HEK293 (cell line): ENCODE measurements around the gene STRN4.

Source experiments
- CTCF ChIA-PET: fragments of 350-600 bp; formaldehyde crosslinking; extraction: SDS; loops from one replicate; lab custom pipeline; 2021; ENCODE audit warnings: antibody characterized with exemption; lab: Yijun Ruan, JAX
- POLR2A ChIA-PET: fragments of 300-600 bp; formaldehyde crosslinking; extraction: SDS; loops from one replicate; lab custom pipeline; 2020; ENCODE audit warnings: antibody characterized with exemption, inconsistent platforms; lab: Yijun Ruan, JAX
- H3K27ac ChIP-seq: fragments of 200-500 bp; sonication (Bioruptor generic); 2 replicates; pipeline ENCODE4 v1.5.1; 2014; ENCODE audit warnings: low read depth, low read length, control low read depth, inconsistent platforms; ENCODE audit errors: extremely low read depth
- H3K36me3 ChIP-seq, 2 experiments: fragments of 200-500 bp in 1 of 2; sonication (Bioruptor generic) in 1 of 2; 1 replicate in 1 of 2; 2 replicates in 1 of 2; pipeline ENCODE4 v1.5.1; 2014 to 2017; ENCODE audit warnings: inconsistent platforms in 2 of 2, low read length in 2 of 2; ENCODE audit not compliant: control insufficient read depth in 2 of 2, insufficient read depth in 1 of 2
- H3K4me1 ChIP-seq: fragments of 200-500 bp; sonication (Bioruptor generic); 2 replicates; pipeline ENCODE4 v1.5.1; 2014; ENCODE audit warnings: mild to moderate bottlenecking, low read length, inconsistent platforms; ENCODE audit not compliant: control insufficient read depth, insufficient read depth
- H3K4me3 ChIP-seq: 2 replicates; pipeline ENCODE4 v1.5.1; 2011; ENCODE audit warnings: low read depth, mild to moderate bottlenecking, control low read depth, low read length, moderate library complexity
- H3K9me3 ChIP-seq: fragments of 200-500 bp; sonication (Bioruptor generic); 2 replicates; pipeline ENCODE4 v1.5.1; 2014; ENCODE audit warnings: low read depth, low read length, inconsistent platforms; ENCODE audit not compliant: control insufficient read depth, insufficient read depth
- BCL11A ChIP-seq: fragments of 450-650 bp; formaldehyde crosslinking; IDR thresholded peaks from 2 replicates; pipeline ENCODE4 v1.5.1; 2016; ENCODE audit warnings: low read depth, missing biosample characterization, missing genetic modification characterization
- EGR2 ChIP-seq: fragments of 450-650 bp; formaldehyde crosslinking; IDR thresholded peaks from 2 replicates; pipeline ENCODE4 v1.5.1; 2016; ENCODE audit warnings: low read depth, missing biosample characterization, missing genetic modification characterization
- HOXA7 ChIP-seq: sonication (generic); formaldehyde crosslinking; IDR thresholded peaks from 2 replicates; pipeline ENCODE4 v1.8.1; 2022; ENCODE audit warnings: missing genetic modification reagents, borderline replicate concordance
- KLF16 ChIP-seq: fragments of 450-650 bp; formaldehyde crosslinking; IDR thresholded peaks from 2 replicates; pipeline ENCODE4 v1.5.1; 2017; ENCODE audit warnings: missing biosample characterization, missing genetic modification characterization
- MZF1 ChIP-seq: fragments of 450-650 bp; formaldehyde crosslinking; IDR thresholded peaks from 2 replicates; pipeline ENCODE4 v1.5.1; 2017; ENCODE audit warnings: missing biosample characterization, missing genetic modification characterization, borderline replicate concordance
- REPIN1 ChIP-seq: fragments of 450-650 bp; formaldehyde crosslinking; IDR thresholded peaks from 2 replicates; pipeline ENCODE4 v1.5.1; 2017; ENCODE audit warnings: missing biosample characterization, missing genetic modification characterization, low read depth
- SCRT1 ChIP-seq: fragments of 450-650 bp; formaldehyde crosslinking; IDR thresholded peaks from 2 replicates; pipeline ENCODE4 v1.5.1; 2016; ENCODE audit warnings: missing biosample characterization, missing genetic modification characterization, borderline replicate concordance
- SP7 ChIP-seq: fragments of 450-650 bp; formaldehyde crosslinking; IDR thresholded peaks from 2 replicates; pipeline ENCODE4 v1.5.1; 2016; ENCODE audit warnings: missing biosample characterization, missing genetic modification characterization
- TRIM28 ChIP-seq: IDR thresholded peaks from 2 replicates; pipeline ENCODE4 v1.6.1; 2011; ENCODE audit warnings: low read length, control low read depth, borderline replicate concordance
- ZEB2 ChIP-seq: fragments of 450-650 bp; formaldehyde crosslinking; IDR thresholded peaks from 2 replicates; pipeline ENCODE4 v1.5.1; 2016; ENCODE audit warnings: missing biosample characterization, missing genetic modification characterization
- ZNF174 ChIP-seq: fragments of 450-650 bp; formaldehyde crosslinking; IDR thresholded peaks from 2 replicates; pipeline ENCODE4 v1.5.0; 2017; ENCODE audit warnings: missing biosample characterization, mild to moderate bottlenecking, missing genetic modification characterization
- ZNF202 ChIP-seq: fragments of 450-650 bp; formaldehyde crosslinking; IDR thresholded peaks from 2 replicates; pipeline ENCODE4 v1.5.1; 2016; ENCODE audit warnings: missing biosample characterization, missing genetic modification characterization, borderline replicate concordance
- ZNF211 ChIP-seq: fragments of 450-650 bp; formaldehyde crosslinking; IDR thresholded peaks from 2 replicates; pipeline ENCODE4 v1.5.1; 2016; ENCODE audit warnings: low read depth, missing biosample characterization, missing genetic modification characterization
- ZNF239 ChIP-seq: fragments of 450-650 bp; formaldehyde crosslinking; IDR thresholded peaks from 2 replicates; pipeline ENCODE4 v1.5.1; 2016; ENCODE audit warnings: missing biosample characterization, missing genetic modification characterization
- ZNF350 ChIP-seq: fragments of 450-650 bp; formaldehyde crosslinking; IDR thresholded peaks from 2 replicates; pipeline ENCODE4 v1.5.0; 2017; ENCODE audit warnings: missing biosample characterization, mild to moderate bottlenecking, missing genetic modification characterization
- ZNF521 ChIP-seq: fragments of 450-650 bp; formaldehyde crosslinking; IDR thresholded peaks from 2 replicates; pipeline ENCODE4 v1.5.1; 2017; ENCODE audit warnings: missing biosample characterization, mild to moderate bottlenecking, missing genetic modification characterization
- ZNF555 ChIP-seq: fragments of 450-650 bp; formaldehyde crosslinking; conservative IDR thresholded peaks from 2 replicates; pipeline ENCODE4 v1.5.1; 2017; ENCODE audit warnings: missing biosample characterization, mild to moderate bottlenecking, missing genetic modification characterization, inconsistent platforms
- ZNF624 ChIP-seq: fragments of 450-650 bp; formaldehyde crosslinking; IDR thresholded peaks from 2 replicates; pipeline ENCODE4 v1.5.1; 2017; ENCODE audit warnings: missing biosample characterization, missing genetic modification characterization
- ZNF768 ChIP-seq: fragments of 450-650 bp; formaldehyde crosslinking; IDR thresholded peaks from 2 replicates; pipeline ENCODE4 v1.5.1; 2018; ENCODE audit warnings: missing biosample characterization, mild to moderate bottlenecking, missing genetic modification characterization
- ZNF843 ChIP-seq: fragments of 450-650 bp; formaldehyde crosslinking; IDR thresholded peaks from 2 replicates; pipeline ENCODE4 v1.5.1; 2016; ENCODE audit warnings: missing biosample characterization, missing genetic modification characterization
- TF ChIP-seq, protein P1 (sequence below): fragments of 450-650 bp; formaldehyde crosslinking; conservative IDR thresholded peaks from 2 replicates; pipeline ENCODE4 v1.5.1; 2016; ENCODE audit warnings: low read depth, missing biosample characterization, missing genetic modification characterization
- TF ChIP-seq, protein P2 (sequence below): fragments of 450-650 bp; formaldehyde crosslinking; IDR thresholded peaks from 2 replicates; pipeline ENCODE4 v1.5.1; 2016; ENCODE audit warnings: missing biosample characterization, missing genetic modification characterization, low read depth
- TF ChIP-seq, protein P3 (sequence below): fragments of 450-650 bp; formaldehyde crosslinking; IDR thresholded peaks from 2 replicates; pipeline ENCODE4 v1.5.1; 2016; ENCODE audit warnings: missing biosample characterization, missing genetic modification characterization
- TF ChIP-seq, protein P4 (sequence below): fragments of 450-650 bp; formaldehyde crosslinking; IDR thresholded peaks from 2 replicates; pipeline ENCODE4 v1.5.1; 2016; ENCODE audit warnings: missing biosample characterization, missing genetic modification characterization
- TF ChIP-seq, protein P5 (sequence below): fragments of 450-650 bp; formaldehyde crosslinking; IDR thresholded peaks from 2 replicates; pipeline ENCODE4 v1.5.1; 2017; ENCODE audit warnings: missing biosample characterization, missing genetic modification characterization

Gene STRN4

DNA sequence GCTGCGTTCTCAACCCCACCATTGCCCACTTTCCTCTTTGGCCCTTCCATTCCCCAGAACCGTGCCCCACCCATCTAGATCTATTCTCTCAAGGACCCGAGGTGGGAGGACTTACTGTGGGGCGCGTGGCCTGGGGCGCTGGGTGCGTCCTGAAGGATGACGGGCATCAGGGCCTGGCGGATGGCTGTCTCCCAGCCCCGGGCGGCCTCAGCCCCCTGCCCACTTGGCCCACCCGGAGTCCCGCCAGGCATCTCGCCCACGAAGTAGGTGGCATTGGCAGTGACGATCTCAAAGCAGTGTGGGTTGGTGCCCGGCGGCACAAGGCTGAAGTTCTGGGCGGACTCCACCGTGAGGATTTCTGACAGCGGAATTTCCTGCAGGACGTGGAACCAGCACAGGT lies 52.5 kb downstream of the STRN4 start:
- Histone ChIP-seq H3K27ac (no peak overlapping the region), H3K9me3 (no peaks in the 10 kb centered on the region), H3K4me1 (no peaks in the 10 kb centered on the region), H3K4me3 (no peak overlapping the region), H3K36me3 (peaks cover 81 to 91% of the 10 kb centered on the region in 2 experiments)
- POLR2A ChIA-PET: no interaction called here
- CTCF ChIA-PET: interaction anchor here (4.0 kb wide), 1 partner anchor 9 kb away, joined by 30 read pairs; no protein-coding TSS in a partner anchor
- TF ChIP-seq HOXA7 (CRISPR knock-in tag) (no peak), SCRT1 (tag by site-specific recombination) (no peak), ZNF239 (tag by site-specific recombination) (no peak), ZNF555 (tag by site-specific recombination) (no peak), SP7 (tag by site-specific recombination) (no peak), ZNF768 (no peak), ZNF843 (tag by site-specific recombination) (no peak), KLF16 (tag by site-specific recombination) (no peak), REPIN1 (tag by site-specific recombination) (no peak), EGR2 (tag by site-specific recombination) (no peak), ZNF211 (tag by site-specific recombination) (no peak)
- TF ChIP-seq, protein P1, sequence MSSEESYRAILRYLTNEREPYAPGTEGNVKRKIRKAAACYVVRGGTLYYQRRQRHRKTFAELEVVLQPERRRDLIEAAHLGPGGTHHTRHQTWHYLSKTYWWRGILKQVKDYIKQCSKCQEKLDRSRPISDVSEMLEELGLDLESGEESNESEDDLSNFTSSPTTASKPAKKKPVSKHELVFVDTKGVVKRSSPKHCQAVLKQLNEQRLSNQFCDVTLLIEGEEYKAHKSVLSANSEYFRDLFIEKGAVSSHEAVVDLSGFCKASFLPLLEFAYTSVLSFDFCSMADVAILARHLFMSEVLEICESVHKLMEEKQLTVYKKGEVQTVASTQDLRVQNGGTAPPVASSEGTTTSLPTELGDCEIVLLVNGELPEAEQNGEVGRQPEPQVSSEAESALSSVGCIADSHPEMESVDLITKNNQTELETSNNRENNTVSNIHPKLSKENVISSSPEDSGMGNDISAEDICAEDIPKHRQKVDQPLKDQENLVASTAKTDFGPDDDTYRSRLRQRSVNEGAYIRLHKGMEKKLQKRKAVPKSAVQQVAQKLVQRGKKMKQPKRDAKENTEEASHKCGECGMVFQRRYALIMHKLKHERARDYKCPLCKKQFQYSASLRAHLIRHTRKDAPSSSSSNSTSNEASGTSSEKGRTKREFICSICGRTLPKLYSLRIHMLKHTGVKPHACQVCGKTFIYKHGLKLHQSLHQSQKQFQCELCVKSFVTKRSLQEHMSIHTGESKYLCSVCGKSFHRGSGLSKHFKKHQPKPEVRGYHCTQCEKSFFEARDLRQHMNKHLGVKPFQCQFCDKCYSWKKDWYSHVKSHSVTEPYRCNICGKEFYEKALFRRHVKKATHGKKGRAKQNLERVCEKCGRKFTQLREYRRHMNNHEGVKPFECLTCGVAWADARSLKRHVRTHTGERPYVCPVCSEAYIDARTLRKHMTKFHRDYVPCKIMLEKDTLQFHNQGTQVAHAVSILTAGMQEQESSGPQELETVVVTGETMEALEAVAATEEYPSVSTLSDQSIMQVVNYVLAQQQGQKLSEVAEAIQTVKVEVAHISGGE (tag by site-specific recombination): no peak
- TF ChIP-seq, protein P2, sequence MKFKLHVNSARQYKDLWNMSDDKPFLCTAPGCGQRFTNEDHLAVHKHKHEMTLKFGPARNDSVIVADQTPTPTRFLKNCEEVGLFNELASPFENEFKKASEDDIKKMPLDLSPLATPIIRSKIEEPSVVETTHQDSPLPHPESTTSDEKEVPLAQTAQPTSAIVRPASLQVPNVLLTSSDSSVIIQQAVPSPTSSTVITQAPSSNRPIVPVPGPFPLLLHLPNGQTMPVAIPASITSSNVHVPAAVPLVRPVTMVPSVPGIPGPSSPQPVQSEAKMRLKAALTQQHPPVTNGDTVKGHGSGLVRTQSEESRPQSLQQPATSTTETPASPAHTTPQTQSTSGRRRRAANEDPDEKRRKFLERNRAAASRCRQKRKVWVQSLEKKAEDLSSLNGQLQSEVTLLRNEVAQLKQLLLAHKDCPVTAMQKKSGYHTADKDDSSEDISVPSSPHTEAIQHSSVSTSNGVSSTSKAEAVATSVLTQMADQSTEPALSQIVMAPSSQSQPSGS (tag by site-specific recombination): no peak

DNA sequence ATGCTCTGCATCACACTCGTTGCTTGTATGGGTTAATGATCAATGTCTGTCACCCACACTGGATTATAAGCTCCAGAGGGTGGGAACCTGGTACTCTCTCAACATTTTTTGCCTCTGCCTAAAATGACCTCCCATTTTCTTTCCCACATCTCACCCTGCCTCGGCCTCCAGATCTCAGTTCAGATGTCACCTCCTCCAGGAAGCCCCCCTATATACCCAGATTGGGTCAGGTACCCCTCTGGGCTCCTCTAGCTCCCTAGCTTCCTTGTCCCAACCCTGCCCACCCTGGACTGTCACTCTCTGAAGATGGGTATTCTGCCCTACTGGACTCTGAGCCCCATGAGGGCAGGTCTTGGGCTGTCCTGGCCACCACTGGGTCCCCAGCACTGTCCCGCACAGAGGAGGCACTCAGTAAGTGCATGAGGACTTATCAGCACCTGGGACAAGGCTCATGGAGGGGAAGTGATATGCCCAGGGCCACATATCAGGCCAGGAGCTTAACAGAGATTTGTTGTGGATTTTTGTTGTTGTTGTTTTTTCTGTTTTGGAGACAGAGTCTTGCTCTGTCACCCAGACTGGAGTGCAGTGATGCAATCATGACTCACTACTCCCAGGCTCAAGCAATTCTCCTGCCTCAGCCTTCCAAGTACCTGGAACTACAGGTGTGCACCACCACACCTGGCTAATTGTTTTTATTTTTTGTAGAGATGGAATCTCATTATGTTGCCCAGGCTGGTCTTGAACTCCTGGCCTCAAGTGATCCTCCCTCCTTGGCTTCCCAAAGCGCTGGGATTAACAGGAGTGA lies 53.1 kb downstream of the STRN4 start:
- H3K4me3 ChIP-seq: no peak overlapping the region
- no peak for TF ChIP-seq TRIM28
- no peak for TF ChIP-seq ZNF350 (tag by site-specific recombination)
- no peak for TF ChIP-seq ZNF624 (tag by site-specific recombination)
- TF ChIP-seq, protein P3, sequence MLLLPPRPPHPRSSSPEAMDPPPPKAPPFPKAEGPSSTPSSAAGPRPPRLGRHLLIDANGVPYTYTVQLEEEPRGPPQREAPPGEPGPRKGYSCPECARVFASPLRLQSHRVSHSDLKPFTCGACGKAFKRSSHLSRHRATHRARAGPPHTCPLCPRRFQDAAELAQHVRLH (tag by site-specific recombination): no peak
- TF ChIP-seq ZNF202 (tag by site-specific recombination): no peak
- TF ChIP-seq ZNF174 (tag by site-specific recombination): no peak
- TF ChIP-seq, protein P4, sequence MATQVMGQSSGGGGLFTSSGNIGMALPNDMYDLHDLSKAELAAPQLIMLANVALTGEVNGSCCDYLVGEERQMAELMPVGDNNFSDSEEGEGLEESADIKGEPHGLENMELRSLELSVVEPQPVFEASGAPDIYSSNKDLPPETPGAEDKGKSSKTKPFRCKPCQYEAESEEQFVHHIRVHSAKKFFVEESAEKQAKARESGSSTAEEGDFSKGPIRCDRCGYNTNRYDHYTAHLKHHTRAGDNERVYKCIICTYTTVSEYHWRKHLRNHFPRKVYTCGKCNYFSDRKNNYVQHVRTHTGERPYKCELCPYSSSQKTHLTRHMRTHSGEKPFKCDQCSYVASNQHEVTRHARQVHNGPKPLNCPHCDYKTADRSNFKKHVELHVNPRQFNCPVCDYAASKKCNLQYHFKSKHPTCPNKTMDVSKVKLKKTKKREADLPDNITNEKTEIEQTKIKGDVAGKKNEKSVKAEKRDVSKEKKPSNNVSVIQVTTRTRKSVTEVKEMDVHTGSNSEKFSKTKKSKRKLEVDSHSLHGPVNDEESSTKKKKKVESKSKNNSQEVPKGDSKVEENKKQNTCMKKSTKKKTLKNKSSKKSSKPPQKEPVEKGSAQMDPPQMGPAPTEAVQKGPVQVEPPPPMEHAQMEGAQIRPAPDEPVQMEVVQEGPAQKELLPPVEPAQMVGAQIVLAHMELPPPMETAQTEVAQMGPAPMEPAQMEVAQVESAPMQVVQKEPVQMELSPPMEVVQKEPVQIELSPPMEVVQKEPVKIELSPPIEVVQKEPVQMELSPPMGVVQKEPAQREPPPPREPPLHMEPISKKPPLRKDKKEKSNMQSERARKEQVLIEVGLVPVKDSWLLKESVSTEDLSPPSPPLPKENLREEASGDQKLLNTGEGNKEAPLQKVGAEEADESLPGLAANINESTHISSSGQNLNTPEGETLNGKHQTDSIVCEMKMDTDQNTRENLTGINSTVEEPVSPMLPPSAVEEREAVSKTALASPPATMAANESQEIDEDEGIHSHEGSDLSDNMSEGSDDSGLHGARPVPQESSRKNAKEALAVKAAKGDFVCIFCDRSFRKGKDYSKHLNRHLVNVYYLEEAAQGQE: peak; percentile 56; the same call in 1 of the 2 replicates
- TF ChIP-seq, protein P5, sequence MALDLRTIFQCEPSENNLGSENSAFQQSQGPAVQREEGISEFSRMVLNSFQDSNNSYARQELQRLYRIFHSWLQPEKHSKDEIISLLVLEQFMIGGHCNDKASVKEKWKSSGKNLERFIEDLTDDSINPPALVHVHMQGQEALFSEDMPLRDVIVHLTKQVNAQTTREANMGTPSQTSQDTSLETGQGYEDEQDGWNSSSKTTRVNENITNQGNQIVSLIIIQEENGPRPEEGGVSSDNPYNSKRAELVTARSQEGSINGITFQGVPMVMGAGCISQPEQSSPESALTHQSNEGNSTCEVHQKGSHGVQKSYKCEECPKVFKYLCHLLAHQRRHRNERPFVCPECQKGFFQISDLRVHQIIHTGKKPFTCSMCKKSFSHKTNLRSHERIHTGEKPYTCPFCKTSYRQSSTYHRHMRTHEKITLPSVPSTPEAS: no peak
- TF ChIP-seq BCL11A (tag by site-specific recombination): no peak
- no peak for TF ChIP-seq MZF1
- peak; percentile 63 for TF ChIP-seq ZEB2 (tag by site-specific recombination)
- TF ChIP-seq ZNF521: no peak
- no peak overlapping the region for H3K27ac ChIP-seq
- H3K4me1 ChIP-seq: no peaks in the 10 kb centered on the region
- ChIA-PET POLR2A (no interaction called here), CTCF (interaction anchor here (0.5 to 4.0 kb wide), 4 partner anchors 9 to 13 kb away, joined by 3 to 30 read pairs (median 4); no protein-coding TSS in a partner anchor)
- no peaks in the 10 kb centered on the region for H3K9me3 ChIP-seq
- peaks cover 86 to 88% of the 10 kb centered on the region in 2 experiments for H3K36me3 ChIP-seq
